Hematopoietic multipotent progenitor cell treated with erythropoietin and hydrocortisone succinate and interleukin-3 and kit ligand, for 8 days (in vitro differentiated cells): ENCODE measurements around the gene CELA3B.
"Not testable (repeated sequence)": the region's sequence is repeated elsewhere in the genome, so short reads cannot be mapped to it uniquely, and the experiment has no call there.

Experiments used
- DNase-seq: peaks from one replicate; pipeline ENCODE4 v3.0.0-alpha.2; 2015

Gene CELA3B

GRCh38 chr1:22018583-22019559, 42.0 kb downstream of the CELA3B start:
- DNase-seq = peak; percentile 73

DNA sequence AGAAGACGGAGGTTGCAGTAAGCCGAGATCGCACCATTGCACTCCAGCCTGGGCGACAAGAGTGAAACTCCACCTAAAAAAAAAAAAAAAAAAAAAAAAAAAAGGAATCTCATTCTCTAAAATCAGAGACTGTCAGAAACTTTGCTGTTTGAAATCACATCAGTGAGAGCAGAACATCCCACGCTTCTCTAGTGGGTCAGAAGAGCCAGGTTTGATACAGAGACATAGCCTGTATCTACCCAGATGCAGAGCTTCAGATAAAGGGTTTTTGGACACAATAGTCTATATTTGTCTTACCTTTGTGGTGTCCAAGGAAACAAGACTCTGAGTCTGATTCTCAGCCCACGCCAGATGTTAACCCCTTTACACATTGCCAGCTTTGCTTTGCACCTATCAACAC, 44.2 kb downstream of the CELA3B start:
- DNase-seq = no peak

- no peak for DNase-seq
Measured at GRCh38 chr1:22024485-22025367, 47.9 kb downstream of the CELA3B start.

- peak; percentile 94 for DNase-seq
Measured at GRCh38 chr1:22025368-22026155, 48.7 kb downstream of the CELA3B start.

DNA sequence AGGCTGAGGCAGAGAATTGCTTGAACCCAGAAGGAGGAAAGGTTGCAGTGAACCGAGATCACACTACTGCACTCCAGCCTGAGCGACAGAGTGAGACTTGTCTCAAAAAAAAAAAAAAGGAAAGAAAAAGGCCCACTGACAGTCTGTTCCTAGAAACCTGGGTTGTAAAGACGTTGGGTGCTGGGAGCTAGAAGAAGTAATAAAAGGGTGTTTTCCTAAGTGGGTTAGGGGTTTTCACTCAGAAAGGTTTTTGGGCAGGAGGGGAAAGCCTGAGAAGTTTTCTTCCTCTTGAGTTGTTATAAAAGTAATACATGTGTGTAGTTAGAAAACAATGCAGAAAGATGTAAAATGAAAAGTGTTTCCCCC, 50.1 kb downstream of the CELA3B start:
- DNase-seq = no peak

DNA sequence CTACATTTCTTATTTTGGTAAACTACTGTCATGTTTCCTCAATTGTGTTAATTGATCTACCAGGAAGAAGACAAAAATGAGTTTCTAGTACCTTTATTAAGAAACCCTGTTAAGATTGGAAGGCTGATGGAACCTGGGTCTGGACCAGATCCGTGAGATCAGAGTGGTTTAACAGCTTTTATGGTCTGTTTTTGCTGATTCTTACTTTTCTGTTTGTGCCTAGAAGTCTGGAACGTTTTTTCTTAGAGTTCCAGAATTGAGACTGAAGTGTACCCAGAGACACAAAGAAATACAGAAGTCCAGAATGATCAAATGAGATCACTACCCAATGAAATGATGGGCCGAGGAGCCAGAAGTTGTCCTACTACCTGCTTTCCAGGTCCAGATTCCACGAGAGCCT, 53.2 kb downstream of the CELA3B start:
- DNase-seq = no peak

- no peak for DNase-seq
Measured at GRCh38 chr1:22030473-22030872, 53.7 kb downstream of the CELA3B start.

DNA sequence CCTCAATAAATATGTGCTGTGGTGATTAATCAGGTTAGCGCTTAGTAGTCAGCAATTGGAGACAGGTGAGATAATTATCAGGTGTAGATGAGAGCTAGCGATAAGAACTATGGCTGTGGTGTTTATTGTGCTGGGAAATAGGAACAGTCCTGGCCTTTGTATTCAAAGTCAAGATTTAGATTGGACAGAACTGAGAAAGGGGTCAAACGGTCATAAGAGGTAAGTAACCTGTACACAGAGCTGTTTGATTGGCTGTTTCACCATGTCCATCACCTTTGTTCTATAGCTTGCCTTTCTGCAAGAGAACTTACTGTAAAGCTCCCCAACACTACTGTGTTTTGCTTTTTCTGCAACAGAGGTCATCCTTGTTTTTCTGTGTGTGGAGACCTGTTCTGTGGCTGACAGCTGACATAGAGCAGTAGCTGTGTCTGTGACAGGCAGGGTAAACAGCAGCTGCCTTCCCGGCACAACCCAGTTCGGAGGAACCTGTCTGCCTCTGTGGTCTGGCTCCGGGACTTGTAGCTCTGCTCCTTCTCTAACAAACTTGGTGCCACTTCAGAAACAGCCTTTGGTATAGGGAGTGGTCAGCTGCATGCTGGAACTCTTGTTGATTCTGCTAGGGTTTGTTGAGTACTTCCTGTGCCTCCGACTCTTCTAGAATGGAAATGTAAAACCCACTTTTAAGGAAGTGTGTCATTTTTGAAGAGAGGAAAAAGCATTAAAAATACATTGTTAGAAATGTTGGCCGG, 54.6 kb downstream of the CELA3B start:
- peak; percentile 16 for DNase-seq

DNA sequence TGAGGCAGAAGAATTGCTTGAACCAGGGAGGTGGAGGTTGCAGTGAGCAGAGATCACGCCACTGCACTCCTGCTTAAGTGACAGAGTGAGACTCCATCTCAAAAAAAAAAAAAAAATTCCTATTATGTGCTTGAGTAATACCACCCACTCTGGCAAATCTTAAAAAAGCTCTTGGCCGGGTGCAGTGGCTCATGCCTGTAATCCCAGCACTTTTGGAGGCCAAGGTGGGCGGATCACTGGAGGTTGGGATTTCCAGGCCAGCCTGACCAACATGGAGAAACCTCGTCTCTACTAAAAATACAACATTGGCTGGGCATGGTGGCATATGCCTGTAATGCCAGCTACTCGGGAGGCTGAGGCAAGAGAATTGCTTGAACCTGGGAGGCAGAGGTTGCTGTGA, 58.0 kb downstream of the CELA3B start:
- DNase-seq = not testable (repeated sequence)

DNA sequence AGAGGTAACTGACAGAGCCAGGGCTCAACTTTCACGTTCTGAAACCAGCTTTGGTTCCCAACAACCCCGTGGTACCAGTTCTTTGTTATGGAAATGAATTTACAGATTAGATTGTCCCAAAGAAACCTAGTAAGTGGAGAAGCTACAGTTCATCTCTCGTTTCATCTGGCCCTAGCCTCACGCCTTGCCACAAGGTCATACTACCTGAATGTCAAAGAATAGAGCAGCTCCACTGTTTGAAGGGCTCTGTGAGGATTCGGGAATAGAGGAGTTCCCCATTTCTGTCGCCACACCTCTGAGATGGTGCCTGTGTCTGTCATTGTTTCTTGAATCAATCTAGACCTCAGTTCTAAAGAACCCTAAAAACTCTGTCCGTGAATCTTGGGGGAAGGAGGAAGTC, 60.7 kb downstream of the CELA3B start:
- no peak for DNase-seq

GRCh38 chr1:22038036-22038435, 61.2 kb downstream of the CELA3B start:
- no peak for DNase-seq
